Mesenchymal stem cell (in vitro differentiated cells and primary cell): ENCODE measurements around the gene STARD3.

Experiments used
- DNase-seq: peaks from one replicate; pipeline ENCODE4 v3.0.0-alpha.2; 2013
- H2AFZ ChIP-seq: one replicate; pipeline ENCODE4 v1.6.1; 2013; ENCODE audit warnings: low read depth, mild to moderate bottlenecking, control low read depth, inconsistent platforms, low read length, moderate library complexity
- H2AK5ac ChIP-seq: 2 replicates; pipeline ENCODE4 v1.6.1; 2013; ENCODE audit warnings: low read length, moderate library complexity, mild to moderate bottlenecking, inconsistent platforms; ENCODE audit not compliant: severe bottlenecking
- H2BK120ac ChIP-seq: one replicate; pipeline ENCODE4 v1.6.1; 2013; ENCODE audit warnings: low read depth, mild to moderate bottlenecking, inconsistent platforms, low read length, moderate library complexity
- H2BK12ac ChIP-seq, 2 experiments: one replicate each; pipeline ENCODE4 v1.6.1; 2013; ENCODE audit warnings: inconsistent platforms in 2 of 2, low read length in 2 of 2, mild to moderate bottlenecking in 2 of 2, moderate library complexity in 2 of 2, control low read depth in 1 of 2
- H2BK15ac ChIP-seq: one replicate; pipeline ENCODE4 v1.6.1; 2013; ENCODE audit warnings: mild to moderate bottlenecking, low read depth, inconsistent platforms; ENCODE audit not compliant: poor library complexity, severe bottlenecking
- H2BK5ac ChIP-seq: 2 replicates; pipeline ENCODE4 v1.6.1; 2013; ENCODE audit warnings: low read depth, mild to moderate bottlenecking, low read length, control low read depth, inconsistent platforms; ENCODE audit not compliant: poor library complexity, severe bottlenecking
- H3K14ac ChIP-seq, 2 experiments: one replicate each; pipeline ENCODE4 v1.6.1; 2013; ENCODE audit warnings: inconsistent platforms in 2 of 2, low read length in 2 of 2, control low read depth in 1 of 2, mild to moderate bottlenecking in 1 of 2, moderate library complexity in 1 of 2
- H3K18ac ChIP-seq, 2 experiments: one replicate each; pipeline ENCODE4 v1.6.1; 2013; ENCODE audit warnings: inconsistent platforms in 2 of 2, low read length in 2 of 2, control low read depth in 1 of 2, low read depth in 1 of 2, mild to moderate bottlenecking in 1 of 2
- H3K23ac ChIP-seq, 2 experiments: one replicate each; pipeline ENCODE4 v1.6.1; 2013; ENCODE audit warnings: inconsistent platforms in 2 of 2, low read length in 2 of 2, mild to moderate bottlenecking in 2 of 2, moderate library complexity in 2 of 2, control low read depth in 1 of 2
- H3K27ac ChIP-seq: 2 replicates; pipeline ENCODE4 v1.5.1; 2013; ENCODE audit warnings: mild to moderate bottlenecking, moderate library complexity, low read length, control low read depth, inconsistent platforms; ENCODE audit not compliant: poor library complexity, severe bottlenecking
- H3K27me3 ChIP-seq, 2 experiments: 2 replicates each; pipeline versions ENCODE4 v1.6.1 to v1.7.0; 2013; ENCODE audit warnings: low read length in 2 of 2, mild to moderate bottlenecking in 2 of 2, moderate library complexity in 2 of 2, control low read depth in 1 of 2, inconsistent platforms in 1 of 2; ENCODE audit not compliant: control insufficient read depth in 1 of 2, insufficient read depth in 1 of 2
- H3K36me3 ChIP-seq, 2 experiments: 2 replicates each; pipeline versions ENCODE4 v1.6.1 to v1.7.0; 2013; ENCODE audit warnings: low read length in 2 of 2, control low read depth in 1 of 2, inconsistent platforms in 1 of 2, low read depth in 1 of 2, mild to moderate bottlenecking in 1 of 2; ENCODE audit not compliant: insufficient read depth in 2 of 2, control insufficient read depth in 1 of 2
- H3K4ac ChIP-seq, 2 experiments: one replicate each; pipeline ENCODE4 v1.6.1; 2013; ENCODE audit warnings: inconsistent platforms in 2 of 2, low read length in 2 of 2, mild to moderate bottlenecking in 2 of 2, moderate library complexity in 2 of 2, control low read depth in 1 of 2, low read depth in 1 of 2
- H3K4me1 ChIP-seq: 2 replicates; pipeline ENCODE4 v1.6.1; 2013; ENCODE audit warnings: low read depth, low read length, control low read depth; ENCODE audit not compliant: control insufficient read depth, insufficient read depth
- H3K4me2 ChIP-seq: 2 replicates; pipeline ENCODE4 v1.6.1; 2013; ENCODE audit warnings: low read length, mild to moderate bottlenecking, inconsistent platforms; ENCODE audit not compliant: poor library complexity, severe bottlenecking
- H3K4me3 ChIP-seq, 2 experiments: 2 replicates each; pipeline versions ENCODE4 v1.5.1 to v1.7.0; 2013; ENCODE audit warnings: low read length in 2 of 2, mild to moderate bottlenecking in 2 of 2, control low read depth in 1 of 2, low read depth in 1 of 2; ENCODE audit not compliant: insufficient read depth in 1 of 2
- H3K79me1 ChIP-seq: replicated peaks from 2 replicates; pipeline ENCODE4 v1.6.1; 2013; ENCODE audit warnings: mild to moderate bottlenecking, control low read depth, low read length, inconsistent platforms; ENCODE audit not compliant: poor library complexity, severe bottlenecking
- H3K9ac ChIP-seq: 2 replicates; pipeline ENCODE4 v1.7.0; 2013; ENCODE audit warnings: mild to moderate bottlenecking, low read length, moderate library complexity
- H3K9me3 ChIP-seq: 2 replicates; pipeline ENCODE4 v1.7.0; 2013; ENCODE audit warnings: mild to moderate bottlenecking, low read length; ENCODE audit not compliant: control insufficient read depth
- H4K8ac ChIP-seq: one replicate; pipeline ENCODE4 v1.6.1; 2013; ENCODE audit warnings: inconsistent platforms, mild to moderate bottlenecking, low read length, moderate library complexity
- H4K91ac ChIP-seq: one replicate; pipeline ENCODE4 v1.6.1; 2013; ENCODE audit warnings: mild to moderate bottlenecking, low read length, inconsistent platforms
- WGBS: methylation state at CpG from one replicate; pipeline ENCODE4 v1.1.7; 2013; ENCODE audit warnings: mixed read lengths; 5-methylcytosine and 5-hydroxymethylcytosine counted together

Gene STARD3

DNA sequence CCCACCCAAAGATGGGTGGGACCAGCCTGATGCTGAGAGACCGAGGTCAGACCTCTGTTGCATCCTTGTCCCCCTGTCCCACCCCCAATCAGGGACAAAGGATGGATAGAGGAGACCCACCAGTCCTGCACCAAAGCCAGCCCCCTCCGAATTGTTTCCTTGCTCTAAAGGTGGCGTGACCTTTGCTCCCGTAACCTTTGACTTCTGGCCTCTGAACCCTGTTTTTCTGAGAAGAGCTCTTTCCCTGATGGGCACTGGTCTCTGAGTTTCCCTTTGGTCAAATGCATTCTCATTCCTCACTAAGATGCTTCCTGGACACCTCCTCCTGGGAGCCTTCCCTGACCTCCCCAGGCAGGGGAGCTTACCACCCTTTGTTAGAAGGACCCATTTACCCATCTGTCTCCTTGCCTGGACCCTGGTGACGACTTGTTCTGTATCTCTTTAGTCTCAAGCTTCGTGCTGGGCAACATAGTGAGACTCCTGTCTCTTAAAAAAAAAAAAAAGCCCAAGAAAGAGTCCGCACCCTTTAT is 23.9 kb upstream of the STARD3 start:
- Histone ChIP-seq H3K4me2 (no peak overlapping the region), H2BK15ac (no peak overlapping the region), H3K79me1 (no peaks in the 10 kb centered on the region), H4K91ac (no peak overlapping the region), H4K8ac (no peak overlapping the region), H2BK12ac (no peak overlapping the region), H3K4me1 (peaks cover 3% of the 10 kb centered on the region), H3K36me3 (no peaks in the 10 kb centered on the region), H3K4ac (no peak overlapping the region), H2AK5ac (no peak overlapping the region), H3K4me3 (no peak overlapping the region), H3K14ac (no peak overlapping the region), H3K27me3 (peaks cover 79 to 83% of the 10 kb centered on the region in 2 experiments), H3K27ac (no peak overlapping the region), H3K9ac (no peak overlapping the region), H3K18ac (no peak overlapping the region), H3K23ac (no peak overlapping the region), H3K9me3 (no peaks in the 10 kb centered on the region), H2BK5ac (no peak overlapping the region), H2AFZ (no peak overlapping the region), H2BK120ac (no peak overlapping the region)
- no peak for DNase-seq
- WGBS = 78% methylated on average over 7 of the region's 7 CpGs

DNA sequence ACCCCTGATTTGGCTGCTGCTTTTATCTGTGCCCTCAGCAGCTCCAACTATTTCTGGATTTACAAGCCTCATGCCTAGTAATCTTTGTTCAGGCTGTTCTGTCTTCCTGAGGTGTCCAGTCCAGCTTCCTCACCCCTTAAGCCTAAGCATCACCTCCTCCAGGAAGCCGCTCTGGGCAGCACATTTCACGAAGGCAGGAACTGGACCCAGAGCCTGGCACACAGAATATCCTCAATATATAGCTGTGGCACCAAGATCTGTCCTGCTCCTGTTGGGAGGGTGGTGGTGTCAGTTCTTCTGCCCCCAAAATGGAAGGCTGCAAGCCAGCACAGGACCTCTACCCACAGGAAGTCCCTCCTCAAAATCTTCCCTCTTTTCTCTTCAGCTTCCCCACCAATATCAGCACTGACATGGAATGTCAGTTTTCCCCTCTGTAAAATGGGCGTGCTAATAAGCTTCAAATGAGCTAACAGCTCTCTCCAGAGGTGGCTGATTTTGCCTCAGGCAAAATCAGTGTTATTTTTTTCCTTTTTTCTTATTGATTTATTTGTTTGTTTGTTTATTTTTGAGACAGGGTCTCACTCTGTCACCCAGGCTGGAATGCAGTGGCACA is 22.3 kb upstream of the STARD3 start:
- H3K79me1 ChIP-seq = no peaks in the 10 kb centered on the region
- peaks cover 72 to 77% of the 10 kb centered on the region in 2 experiments for H3K27me3 ChIP-seq
- H4K8ac ChIP-seq = no peak overlapping the region
- H2BK5ac ChIP-seq = no peak overlapping the region
- H3K4me1 ChIP-seq = peaks cover 7% of the 10 kb centered on the region
- no peak overlapping the region for H2BK120ac ChIP-seq
- H2BK12ac ChIP-seq = no peak overlapping the region
- H3K4ac ChIP-seq = no peak overlapping the region
- H3K23ac ChIP-seq = no peak overlapping the region
- WGBS = 69% methylated on average over 3 of the region's 3 CpGs
- no peak overlapping the region for H3K9ac ChIP-seq
- no peaks in the 10 kb centered on the region for H3K36me3 ChIP-seq
- no peaks in the 10 kb centered on the region for H3K9me3 ChIP-seq
- no peak overlapping the region for H2AFZ ChIP-seq
- H3K14ac ChIP-seq = no peak overlapping the region
- no peak for DNase-seq
- H2AK5ac ChIP-seq = no peak overlapping the region
- H3K18ac ChIP-seq = no peak overlapping the region
- H4K91ac ChIP-seq = no peak overlapping the region
- no peak overlapping the region for H3K4me2 ChIP-seq
- H3K27ac ChIP-seq = no peak overlapping the region
- H2BK15ac ChIP-seq = no peak overlapping the region
- H3K4me3 ChIP-seq = no peak overlapping the region

DNA sequence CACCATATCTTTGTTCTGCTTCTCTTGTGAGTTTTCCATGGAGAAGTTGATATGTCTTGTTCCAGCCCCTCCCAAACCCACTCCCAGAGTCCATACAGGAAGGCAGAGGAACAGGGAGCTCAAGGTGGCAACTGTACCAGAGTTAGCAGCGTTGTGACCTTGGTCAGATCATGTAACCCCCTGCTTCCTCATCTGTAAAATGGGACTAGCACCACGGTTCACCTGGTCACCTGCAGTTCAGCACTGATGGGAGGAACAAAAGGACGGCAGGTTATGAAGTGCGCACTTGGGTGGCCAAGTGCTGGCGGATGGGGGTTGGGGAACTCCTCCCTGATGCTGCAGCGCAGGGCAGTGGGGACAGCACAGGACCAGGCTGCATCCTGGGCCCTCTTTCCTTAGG is 21.5 kb upstream of the STARD3 start:
- H3K23ac ChIP-seq = no peak overlapping the region
- no peak overlapping the region for H2BK5ac ChIP-seq
- no peak overlapping the region for H3K14ac ChIP-seq
- no peak overlapping the region for H3K18ac ChIP-seq
- H2BK120ac ChIP-seq = no peak overlapping the region
- peaks cover 7% of the 10 kb centered on the region for H3K4me1 ChIP-seq
- no peaks in the 10 kb centered on the region for H3K79me1 ChIP-seq
- DNase-seq = no peak
- no peak overlapping the region for H3K4me3 ChIP-seq
- no peak overlapping the region for H3K9ac ChIP-seq
- H3K9me3 ChIP-seq = no peaks in the 10 kb centered on the region
- peaks cover 69 to 76% of the 10 kb centered on the region in 2 experiments for H3K27me3 ChIP-seq
- no peak overlapping the region for H4K8ac ChIP-seq
- H3K27ac ChIP-seq = no peak overlapping the region
- 59% methylated on average over 6 of the region's 6 CpGs for WGBS
- H3K4me2 ChIP-seq = no peak overlapping the region
- no peak overlapping the region for H2BK12ac ChIP-seq
- no peak overlapping the region for H4K91ac ChIP-seq
- H2AK5ac ChIP-seq = no peak overlapping the region
- no peak overlapping the region for H2AFZ ChIP-seq
- H3K4ac ChIP-seq = no peak overlapping the region
- no peak overlapping the region for H2BK15ac ChIP-seq
- no peaks in the 10 kb centered on the region for H3K36me3 ChIP-seq

DNA sequence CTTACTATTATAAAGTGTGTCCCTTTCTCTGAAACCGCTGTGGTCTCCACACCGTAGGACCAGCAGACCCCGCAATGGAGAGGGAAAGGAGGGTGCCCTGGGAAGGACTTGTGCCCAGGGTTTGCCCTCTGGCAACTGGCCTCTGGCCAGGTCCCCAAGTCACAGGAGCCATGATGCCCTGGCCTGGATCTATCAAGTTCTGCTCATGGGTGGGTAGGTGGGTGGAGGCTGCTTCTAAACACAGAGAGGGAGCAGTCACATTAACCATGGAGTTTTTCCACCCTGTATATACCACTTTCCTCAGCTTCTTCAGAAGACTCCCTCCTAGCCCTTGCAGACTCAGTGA is 19.9 kb upstream of the STARD3 start:
- H3K9ac ChIP-seq = no peak overlapping the region
- H4K8ac ChIP-seq = no peak overlapping the region
- WGBS = 76% methylated on average over 3 of the region's 3 CpGs
- H3K27me3 ChIP-seq = peaks cover 64 to 76% of the 10 kb centered on the region in 2 experiments
- H3K36me3 ChIP-seq = no peaks in the 10 kb centered on the region
- no peak overlapping the region for H3K18ac ChIP-seq
- no peaks in the 10 kb centered on the region for H3K9me3 ChIP-seq
- no peak overlapping the region for H3K4me2 ChIP-seq
- H3K27ac ChIP-seq = no peak overlapping the region
- H2BK5ac ChIP-seq = no peak overlapping the region
- no peak overlapping the region for H2AFZ ChIP-seq
- no peaks in the 10 kb centered on the region for H3K79me1 ChIP-seq
- no peak overlapping the region for H4K91ac ChIP-seq
- H2BK12ac ChIP-seq = no peak overlapping the region
- H3K4me3 ChIP-seq = no peak overlapping the region
- no peak overlapping the region for H3K14ac ChIP-seq
- H3K4me1 ChIP-seq = peaks cover 13% of the 10 kb centered on the region
- no peak for DNase-seq
- no peak overlapping the region for H2AK5ac ChIP-seq
- no peak overlapping the region for H3K23ac ChIP-seq
- H2BK15ac ChIP-seq = no peak overlapping the region
- H2BK120ac ChIP-seq = no peak overlapping the region
- H3K4ac ChIP-seq = no peak overlapping the region
